Measurements from ENCODE around the gene POLR3E.

The POLR3E gene

GRCh38 chr16:22353191-22353919 is 56.1 kb downstream of the POLR3E start:
- TF ChIP-seq, protein P1, sequence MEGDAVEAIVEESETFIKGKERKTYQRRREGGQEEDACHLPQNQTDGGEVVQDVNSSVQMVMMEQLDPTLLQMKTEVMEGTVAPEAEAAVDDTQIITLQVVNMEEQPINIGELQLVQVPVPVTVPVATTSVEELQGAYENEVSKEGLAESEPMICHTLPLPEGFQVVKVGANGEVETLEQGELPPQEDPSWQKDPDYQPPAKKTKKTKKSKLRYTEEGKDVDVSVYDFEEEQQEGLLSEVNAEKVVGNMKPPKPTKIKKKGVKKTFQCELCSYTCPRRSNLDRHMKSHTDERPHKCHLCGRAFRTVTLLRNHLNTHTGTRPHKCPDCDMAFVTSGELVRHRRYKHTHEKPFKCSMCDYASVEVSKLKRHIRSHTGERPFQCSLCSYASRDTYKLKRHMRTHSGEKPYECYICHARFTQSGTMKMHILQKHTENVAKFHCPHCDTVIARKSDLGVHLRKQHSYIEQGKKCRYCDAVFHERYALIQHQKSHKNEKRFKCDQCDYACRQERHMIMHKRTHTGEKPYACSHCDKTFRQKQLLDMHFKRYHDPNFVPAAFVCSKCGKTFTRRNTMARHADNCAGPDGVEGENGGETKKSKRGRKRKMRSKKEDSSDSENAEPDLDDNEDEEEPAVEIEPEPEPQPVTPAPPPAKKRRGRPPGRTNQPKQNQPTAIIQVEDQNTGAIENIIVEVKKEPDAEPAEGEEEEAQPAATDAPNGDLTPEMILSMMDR (IDR thresholded peaks at IDR 0.05; ENCODE audit: low read depth, low read length, missing control alignments), result no peak
- no peak overlapping the region for H3K4me3 ChIP-seq (ENCODE audit: low read depth, low read length)
- no peak for DNase-seq (ENCODE audit: low read depth)

DNA sequence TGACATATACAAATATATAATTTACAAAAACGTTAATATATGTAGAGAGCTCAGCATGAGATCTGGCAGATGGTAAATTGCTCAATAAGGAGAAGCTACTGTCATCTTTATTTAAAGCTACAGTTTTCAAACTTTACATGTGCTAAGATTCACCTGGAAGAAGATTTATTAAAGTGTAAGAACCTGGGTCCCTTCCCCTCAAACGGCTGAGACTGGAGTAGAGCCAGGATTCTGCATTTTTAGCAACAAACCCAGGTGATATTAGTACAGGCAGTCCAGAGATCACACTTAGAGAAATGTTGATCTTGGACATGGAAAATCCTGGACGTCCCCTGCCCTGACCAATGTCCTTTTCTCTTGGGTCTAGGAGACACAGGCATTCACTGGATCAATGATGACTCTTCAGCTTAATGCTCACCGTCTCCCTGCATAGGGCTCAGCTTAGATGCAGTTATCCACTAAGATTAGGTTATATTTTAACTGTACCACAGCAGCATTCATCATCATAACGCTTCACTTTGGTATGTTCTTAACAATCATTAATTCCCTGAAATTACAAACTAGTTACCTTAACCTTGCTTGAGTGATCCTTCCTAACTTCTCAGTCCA is 56.8 kb downstream of the POLR3E start:
- TF ChIP-seq, protein P1 (IDR thresholded peaks at IDR 0.05; ENCODE audit: low read depth, low read length, missing control alignments), result no peak
- no peak for DNase-seq (ENCODE audit: low read depth)
- H3K4me3 ChIP-seq (ENCODE audit: low read depth, low read length), result no peak overlapping the region

- no peak overlapping the region for H3K4me3 ChIP-seq (ENCODE audit: low read depth, low read length)
- TF ChIP-seq, protein P1 (IDR thresholded peaks at IDR 0.05; ENCODE audit: low read depth, low read length, missing control alignments), result no peak
- DNase-seq (ENCODE audit: low read depth), result peak; percentile 30
Observed at GRCh38 chr16:22355487-22355908, 58.3 kb downstream of the POLR3E start.

- no peak for DNase-seq (ENCODE audit: low read depth)
- TF ChIP-seq, protein P1 (IDR thresholded peaks at IDR 0.05; ENCODE audit: low read depth, low read length, missing control alignments), result no peak
- no peak overlapping the region for H3K4me3 ChIP-seq (ENCODE audit: low read depth, low read length)
Observed at GRCh38 chr16:22356930-22357634, 59.9 kb downstream of the POLR3E start.

DNA sequence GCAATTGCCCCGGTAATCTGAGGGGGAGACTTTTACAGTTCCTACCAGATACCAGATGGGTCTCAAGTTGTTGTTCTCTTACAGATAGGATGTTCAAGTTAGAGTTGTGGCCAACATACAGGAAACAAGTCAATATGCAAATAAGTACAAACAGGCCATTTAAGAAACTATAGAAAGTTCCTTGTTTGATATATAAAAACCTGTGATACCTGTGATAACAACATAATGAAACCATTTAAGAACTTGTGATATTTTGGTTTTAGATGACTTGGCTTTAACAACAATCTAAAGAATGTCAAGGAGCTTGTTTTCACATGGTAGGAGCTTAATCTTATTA is 60.4 kb downstream of the POLR3E start:
- no peak overlapping the region for H3K4me3 ChIP-seq (ENCODE audit: low read depth, low read length)
- peak; percentile 53 for DNase-seq (ENCODE audit: low read depth)
- TF ChIP-seq, protein P1 (IDR thresholded peaks at IDR 0.05; ENCODE audit: low read depth, low read length, missing control alignments), result no peak

- TF ChIP-seq, protein P1 (IDR thresholded peaks at IDR 0.05; ENCODE audit: low read depth, low read length, missing control alignments), result no peak
- no peak overlapping the region for H3K4me3 ChIP-seq (ENCODE audit: low read depth, low read length)
- no peak for DNase-seq (ENCODE audit: low read depth)
Observed at GRCh38 chr16:22358000-22358399, 60.8 kb downstream of the POLR3E start.
